SK-N-SH treated with all-trans-retinoic acid at 6 μM for 48 hours (cell line): ENCODE measurements around the gene LHFPL3.

Experiments used
- BACH2 ChIP-seq: fragments of 250-450 bp; sonication (Bioruptor Pico); IDR thresholded peaks from 2 replicates; pipeline ENCODE4 v1.9.0; 2021; ENCODE audit warnings: mild to moderate bottlenecking, borderline replicate concordance
- ISL1 ChIP-seq: fragments of 250-450 bp; sonication (Bioruptor Pico); IDR thresholded peaks from 2 replicates; pipeline ENCODE4 v2.1.2; 2022; ENCODE audit warnings: mild to moderate bottlenecking, moderate library complexity
- SNAI2 ChIP-seq: fragments of 250-450 bp; sonication (Bioruptor Pico); IDR thresholded peaks from 2 replicates; pipeline ENCODE4 v1.5.0; 2020; ENCODE audit warnings: mild to moderate bottlenecking, moderate library complexity

DNA sequence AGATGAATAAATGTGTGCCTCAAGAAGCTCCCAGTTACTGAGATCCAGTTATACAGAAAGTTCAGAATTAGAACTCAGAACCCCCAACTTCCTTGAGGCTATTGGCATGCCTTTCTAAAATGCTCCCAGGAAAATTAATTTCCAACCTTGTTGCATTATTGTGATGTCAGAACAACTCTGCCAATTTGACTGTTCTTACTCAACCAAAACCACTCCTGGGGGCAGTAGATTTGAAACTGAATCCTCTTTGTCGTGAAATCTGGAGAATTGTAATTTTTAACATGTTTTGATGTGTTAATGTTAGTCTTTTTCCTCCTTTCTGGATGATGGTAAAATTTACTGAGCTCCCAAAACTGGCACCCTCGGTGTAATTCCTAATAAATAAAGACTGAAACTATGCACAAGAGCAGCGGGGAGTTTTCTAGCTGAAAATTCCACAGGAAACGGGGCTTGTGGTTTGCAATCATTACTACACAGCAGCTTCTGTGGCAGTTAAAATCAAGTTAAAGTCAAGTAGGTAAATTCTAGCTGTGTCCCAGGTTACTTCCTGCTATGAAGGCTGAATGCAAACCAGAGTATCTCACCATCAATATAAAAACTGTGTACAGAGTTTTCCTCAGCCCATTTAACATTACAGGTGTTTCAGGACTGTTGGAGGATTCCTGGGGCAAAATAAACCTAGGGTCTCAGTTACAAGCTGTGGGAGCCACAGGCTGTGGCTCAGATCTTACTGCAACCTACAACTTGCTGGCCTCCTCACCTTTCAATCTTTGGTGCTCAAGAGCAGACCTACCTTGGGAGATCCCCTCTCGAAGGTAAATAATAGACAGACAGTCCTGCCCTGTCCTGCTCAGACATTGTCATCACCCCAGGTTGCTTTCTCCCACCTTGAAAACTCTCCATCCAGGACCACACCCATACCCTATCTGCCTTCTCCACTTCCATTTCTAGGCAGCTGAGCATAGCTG, 529.3 kb downstream of the LHFPL3 start:
- TF ChIP-seq BACH2 (no peak), SNAI2 (no peak), ISL1 (no peak)
